ENCODE data around the gene SYNRG.
"Not testable (repeated sequence)": the region's sequence is repeated elsewhere in the genome, so short reads cannot be mapped to it uniquely, and the experiment has no call there.

Gene SYNRG

DNA sequence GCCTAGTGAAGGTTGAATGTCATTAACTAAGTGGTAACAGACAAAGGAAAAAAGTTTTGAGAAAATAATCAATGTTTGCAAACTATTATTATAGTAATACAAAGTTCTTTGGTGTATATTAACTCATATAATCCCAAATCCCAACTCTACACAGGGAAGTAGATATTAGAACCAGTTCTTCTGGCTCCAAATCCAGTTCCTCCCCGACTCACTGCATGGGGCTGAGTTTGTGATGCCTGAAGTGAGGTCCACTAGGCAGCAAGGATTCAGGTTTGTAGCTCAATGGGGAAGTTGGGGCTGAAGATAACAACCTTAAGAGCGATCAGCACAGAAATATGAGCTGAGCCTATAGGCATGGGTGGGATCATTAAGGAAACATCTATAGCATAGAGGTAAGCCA lies 5.6 kb upstream of the SYNRG start:
- no peak overlapping the region for H3K4me3 ChIP-seq (ENCODE audit: low read depth, low read length)
- TF ChIP-seq CTCF (IDR thresholded peaks at IDR 0.05; ENCODE audit: low read depth, low read length), result no peak
- TF ChIP-seq POLR2A (IDR thresholded peaks at IDR 0.05; ENCODE audit: extremely low read depth, insufficient read length), result no peak
- no peak for TF ChIP-seq MYC (IDR thresholded peaks at IDR 0.05; ENCODE audit: low read depth, low read length)
- TF ChIP-seq MAX (IDR thresholded peaks at IDR 0.05; ENCODE audit: low read depth, low read length), result no peak
- no peak for DNase-seq (ENCODE audit: low read depth)

DNA sequence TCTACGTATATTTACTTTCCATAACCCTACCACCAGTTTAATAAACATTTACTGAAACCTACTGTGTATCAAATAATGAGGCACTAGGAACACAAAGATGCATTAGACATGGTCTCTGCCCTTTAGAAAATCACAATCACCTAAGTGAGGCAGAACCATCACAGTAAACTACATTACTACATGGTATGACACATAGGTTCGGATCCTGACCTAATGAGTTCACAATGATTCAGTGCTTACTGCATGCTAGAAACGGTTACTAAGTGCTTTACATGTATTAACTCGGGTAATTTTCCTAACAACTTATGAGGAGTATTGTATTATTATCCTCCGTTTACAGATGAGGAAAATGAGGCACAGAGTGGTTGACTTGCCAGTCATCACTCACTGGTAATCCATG lies 5.2 kb upstream of the SYNRG start:
- no peak for TF ChIP-seq MAX (IDR thresholded peaks at IDR 0.05; ENCODE audit: low read depth, low read length)
- TF ChIP-seq POLR2A (IDR thresholded peaks at IDR 0.05; ENCODE audit: extremely low read depth, insufficient read length), result no peak
- no peak for TF ChIP-seq CTCF (IDR thresholded peaks at IDR 0.05; ENCODE audit: low read depth, low read length)
- TF ChIP-seq MYC (IDR thresholded peaks at IDR 0.05; ENCODE audit: low read depth, low read length), result no peak
- no peak for DNase-seq (ENCODE audit: low read depth)
- H3K4me3 ChIP-seq (ENCODE audit: low read depth, low read length), result no peak overlapping the region

DNA sequence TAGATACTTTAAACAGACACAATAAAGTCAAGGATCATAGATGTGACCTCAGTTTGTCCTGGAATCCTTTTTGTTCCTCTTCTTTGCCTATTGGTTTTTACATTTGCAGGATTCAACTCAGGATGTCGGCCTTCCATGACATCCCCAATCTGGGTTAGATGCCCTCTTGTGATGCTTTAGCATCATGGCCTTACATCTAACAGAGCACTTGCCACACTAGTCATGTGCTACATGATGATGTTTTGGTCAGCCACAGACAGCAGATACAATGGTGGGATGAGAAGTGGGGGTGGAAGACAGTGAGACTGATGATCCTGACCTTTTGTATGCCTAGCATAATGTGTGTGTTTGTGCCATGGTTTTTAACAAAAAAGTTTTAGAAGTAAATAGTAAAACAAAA lies 1.8 kb upstream of the SYNRG start:
- TF ChIP-seq MYC (IDR thresholded peaks at IDR 0.05; ENCODE audit: low read depth, low read length) (no peak), CTCF (IDR thresholded peaks at IDR 0.05; ENCODE audit: low read depth, low read length) (no peak), MAX (IDR thresholded peaks at IDR 0.05; ENCODE audit: low read depth, low read length) (no peak), POLR2A (IDR thresholded peaks at IDR 0.05; ENCODE audit: extremely low read depth, insufficient read length) (no peak)

DNA sequence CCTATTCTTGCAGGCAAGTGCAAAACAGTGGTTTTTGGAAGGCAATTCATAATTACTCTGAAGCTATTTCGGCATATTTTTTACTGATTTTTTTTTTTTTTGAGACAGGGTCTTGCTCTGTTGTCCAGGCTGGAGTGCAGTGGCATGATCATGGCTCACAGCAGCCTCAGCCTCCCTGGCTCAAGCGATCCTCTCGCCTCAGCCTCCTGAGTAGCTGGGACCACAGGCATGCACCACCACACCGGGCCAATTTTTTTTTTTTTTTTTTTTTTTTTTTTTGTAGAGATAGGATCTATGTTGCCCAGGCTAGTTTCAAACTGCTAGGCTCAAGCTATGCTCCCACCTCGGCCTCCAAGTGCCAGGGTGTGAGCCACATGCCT lies 813 bp upstream of the SYNRG start:
- H3K4me3 ChIP-seq (ENCODE audit: low read depth, low read length), result peak overlapping the region; percentile 64
- DNase-seq (ENCODE audit: low read depth), result not testable (repeated sequence)

More for the DNA sequence above, 1.8 kb upstream of the SYNRG start:
- H3K4me3 ChIP-seq (ENCODE audit: low read depth, low read length), result no peak overlapping the region
- peak; percentile 12 for DNase-seq (ENCODE audit: low read depth)

DNA sequence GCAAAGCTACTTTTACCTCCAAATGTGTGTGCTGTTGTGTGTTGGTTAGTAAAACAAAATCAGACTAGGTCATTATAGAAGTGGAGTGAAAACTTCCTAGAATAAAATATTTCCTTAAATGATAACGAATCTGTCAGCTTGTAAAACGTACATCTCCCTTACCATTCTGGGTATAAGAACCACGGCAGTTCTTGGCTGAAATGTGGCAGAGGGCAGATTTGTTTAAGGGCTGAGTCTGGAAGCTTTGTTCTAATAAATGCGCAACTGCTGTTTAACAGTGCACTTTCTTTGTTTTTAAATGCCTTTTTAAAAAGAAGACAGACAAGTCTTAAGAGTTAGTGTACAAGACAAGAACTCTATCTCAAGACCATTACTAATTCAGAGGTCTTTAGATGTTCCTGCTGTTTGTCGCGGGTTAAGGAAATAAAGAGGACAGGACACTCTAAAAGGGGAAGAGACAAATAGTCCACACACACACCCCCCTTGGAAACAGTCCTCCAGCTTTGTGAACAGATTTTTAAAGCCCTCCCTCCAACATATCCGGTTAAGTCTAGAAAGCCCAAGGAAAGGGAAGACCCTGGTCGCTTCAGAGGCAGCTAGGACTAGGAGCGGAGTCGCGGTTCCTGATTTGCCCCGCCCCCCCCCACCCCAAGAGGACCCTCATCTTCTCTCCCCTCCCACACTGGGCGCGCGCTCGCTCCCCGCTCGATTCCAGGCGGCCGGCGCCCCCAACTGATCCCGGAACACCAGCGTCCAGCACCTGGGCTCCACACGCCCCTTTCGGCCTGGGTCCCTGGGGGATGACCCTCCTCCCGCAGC lies 658 bp downstream of the SYNRG start:
- peak overlapping the region; percentile 85 for H3K4me3 ChIP-seq (ENCODE audit: low read depth, low read length)
- TF ChIP-seq POLR2A (IDR thresholded peaks at IDR 0.05; ENCODE audit: extremely low read depth, insufficient read length) (no peak), MYC (IDR thresholded peaks at IDR 0.05; ENCODE audit: low read depth, low read length) (no peak), CTCF (IDR thresholded peaks at IDR 0.05; ENCODE audit: low read depth, low read length) (no peak), MAX (IDR thresholded peaks at IDR 0.05; ENCODE audit: low read depth, low read length) (no peak)
- DNase-seq (ENCODE audit: low read depth), result peak; percentile 77

DNA sequence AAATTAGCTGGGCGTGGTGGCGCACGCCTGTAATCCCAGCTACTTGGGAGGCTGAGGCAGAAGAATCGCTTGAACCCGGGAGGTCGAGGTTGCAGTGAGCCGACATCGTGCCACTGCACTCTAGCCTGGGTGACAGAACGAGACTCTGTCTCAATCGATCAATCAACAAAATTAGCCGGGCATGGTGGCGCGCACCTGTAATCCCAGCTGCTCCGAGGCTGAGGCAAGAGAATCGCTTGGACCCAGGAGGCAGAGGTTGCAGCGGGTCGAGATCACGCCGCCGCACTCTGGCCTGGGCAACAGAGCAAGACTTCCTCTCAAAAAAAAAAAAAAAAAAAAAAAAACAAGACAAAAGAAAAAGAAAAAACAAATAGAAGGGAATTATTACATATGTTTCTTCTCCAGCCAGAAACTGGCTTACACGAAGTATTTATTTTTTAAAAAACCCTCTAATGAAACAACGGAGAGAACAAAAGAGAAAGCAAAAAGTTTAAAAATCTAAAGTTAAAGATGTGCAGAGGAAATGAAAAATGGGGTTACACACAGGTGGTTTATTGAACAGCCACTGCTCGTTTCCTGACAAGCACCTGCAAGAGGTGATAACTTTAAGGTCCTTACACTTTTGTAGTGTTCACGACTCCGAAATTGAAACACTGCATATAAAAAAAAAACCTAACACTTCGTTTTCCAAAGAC lies 1.4 kb downstream of the SYNRG start:
- DNase-seq (ENCODE audit: low read depth), result no peak
- H3K4me3 ChIP-seq (ENCODE audit: low read depth, low read length), result peak overlapping the region; percentile 85
- TF ChIP-seq POLR2A (IDR thresholded peaks at IDR 0.05; ENCODE audit: extremely low read depth, insufficient read length) (no peak), MAX (IDR thresholded peaks at IDR 0.05; ENCODE audit: low read depth, low read length) (no peak), CTCF (IDR thresholded peaks at IDR 0.05; ENCODE audit: low read depth, low read length) (no peak), MYC (IDR thresholded peaks at IDR 0.05; ENCODE audit: low read depth, low read length) (no peak)

All from NB4 (cell line).